HepG2 (cell line): ENCODE measurements around the gene NOC2L. TPM values are rescaled to one million over a fixed set of nuclear protein-coding genes. Genes with fewer than 3 reads are reported as not detected.
A peak's percentile ranks its signal among the peaks of the same experiment; 100 is the strongest.

ENCODE experiments used
- ATAC-seq: fragments of 200-7000 bp; cut with Tn5 transposase; 3 replicates; pipeline ENCODE4 v1.9.1; 2020; ENCODE audit warnings: mild to moderate bottlenecking, moderate library complexity
- BruUV-seq: library from RNA; stranded (reverse); fragments of 400-500 nt; replicated peaks from 2 replicates; lab custom pipeline; 2021; lab: Mats Ljungman, UMichigan
- CTCF ChIA-PET: fragments of 300-600 bp; formaldehyde crosslinking; extraction: SDS; loops from one replicate; lab custom pipeline; 2021; ENCODE audit warnings: low total read pairs, inconsistent platforms, low intra/inter-chr PET ratio; lab: Yijun Ruan, JAX
- POLR2A ChIA-PET: fragments of 350-600 bp; sonication (Branson Sonifier 250); formaldehyde crosslinking; loops from one replicate; lab custom pipeline; 2020; ENCODE audit warnings: antibody characterized with exemption, inconsistent platforms; lab: Yijun Ruan, JAX
- DNase-seq: peaks from one replicate; pipeline ENCODE4 v3.0.0-alpha.2; 2015; ENCODE audit warnings: low spot score
- FAIRE-seq: peaks from 3 replicates; lab custom pipeline; 2011; peaks lifted over from hg19 to GRCh38; lab: Jason Lieb, UNC
- H2AFZ ChIP-seq: one replicate; pipeline ENCODE4 v1.6.1; 2011; ENCODE audit warnings: low read length, inconsistent platforms
- H3K27ac ChIP-seq: fragments of 300-600 bp; 3 replicates; pipeline ENCODE4 v1.8.0; 2011; ENCODE audit warnings: mixed run types, mild to moderate bottlenecking, mixed read lengths, low read length, inconsistent platforms; ENCODE audit not compliant: insufficient read depth; ENCODE audit errors: extremely low read length
- H3K27me3 ChIP-seq, 2 experiments: fragments of 200-600 bp in 1 of 2; 2 replicates in 1 of 2; 3 replicates in 1 of 2; pipeline versions ENCODE4 v1.6.0 to v1.8.0; 2011; ENCODE audit warnings: low read length in 2 of 2, mild to moderate bottlenecking in 2 of 2, moderate library complexity in 2 of 2, inconsistent platforms in 1 of 2; ENCODE audit not compliant: insufficient read depth in 2 of 2, control insufficient read depth in 1 of 2
- H3K36me3 ChIP-seq, 2 experiments: fragments of 200-600 bp in 1 of 2; replicated peaks in 1 of 2; 2 replicates in 1 of 2; 3 replicates in 1 of 2; pipeline versions ENCODE4 v1.5.1 to v1.8.0; 2011; ENCODE audit warnings: low read length in 2 of 2, inconsistent platforms in 1 of 2; ENCODE audit not compliant: insufficient read depth in 2 of 2, control insufficient read depth in 1 of 2
- H3K4me1 ChIP-seq: 2 replicates; pipeline ENCODE4 v1.5.1; 2012; ENCODE audit warnings: low read length, inconsistent platforms; ENCODE audit not compliant: insufficient read depth
- H3K4me2 ChIP-seq: 2 replicates; pipeline ENCODE4 v1.6.0; 2011; ENCODE audit warnings: low read depth, low read length, inconsistent platforms
- H3K4me3 ChIP-seq, 3 experiments: fragments of 200-600 bp in 1 of 3; sonication (generic), shearing (Covaris generic) in 1 of 3; replicated peaks in 1 of 3; 2 replicates each; pipeline ENCODE4 v1.5.1; 2011 to 2016; ENCODE audit warnings: low read length in 3 of 3, inconsistent platforms in 2 of 3, low read depth in 2 of 3, mild to moderate bottlenecking in 2 of 3, control low read depth in 1 of 3, mixed read lengths in 1 of 3; ENCODE audit not compliant: insufficient read depth in 1 of 3
- H3K79me2 ChIP-seq: one replicate; pipeline ENCODE4 v1.6.1; 2011; ENCODE audit warnings: low read length, inconsistent platforms; ENCODE audit not compliant: insufficient read depth
- H3K9ac ChIP-seq: 2 replicates; pipeline ENCODE4 v1.6.0; 2011; ENCODE audit warnings: mild to moderate bottlenecking, low read depth, low read length, inconsistent platforms; ENCODE audit not compliant: insufficient read depth
- H3K9me3 ChIP-seq: 2 replicates; pipeline ENCODE4 v1.5.1; 2012; ENCODE audit warnings: mild to moderate bottlenecking, low read length
- H4K20me1 ChIP-seq: 2 replicates; pipeline ENCODE4 v1.6.0; 2011; ENCODE audit warnings: inconsistent platforms, mild to moderate bottlenecking, low read length, moderate library complexity; ENCODE audit not compliant: insufficient read depth
- ELF4 ChIP-seq: sonication (generic); formaldehyde crosslinking; IDR thresholded peaks from 2 replicates; pipeline ENCODE4 v1.5.0; 2020; ENCODE audit warnings: missing genetic modification reagents, mild to moderate bottlenecking, moderate library complexity, borderline replicate concordance
- FOXM1 ChIP-seq: sonication (generic); formaldehyde crosslinking; IDR thresholded peaks from 2 replicates; pipeline ENCODE4 v1.5.0; 2020; ENCODE audit warnings: missing genetic modification reagents
- HNRNPLL ChIP-seq: fragments of 200-400 bp; formaldehyde crosslinking; IDR thresholded peaks from 2 replicates; pipeline ENCODE4 v1.6.1; 2017; ENCODE audit warnings: mild to moderate bottlenecking, low read depth, low read length; ENCODE audit not compliant: poor library complexity, severe bottlenecking
- KLF11 ChIP-seq: IDR thresholded peaks from 2 replicates; pipeline ENCODE4 v1.6.1; 2016; ENCODE audit warnings: missing compliant biosample characterization
- ONECUT2 ChIP-seq: sonication (generic); formaldehyde crosslinking; IDR thresholded peaks from 2 replicates; pipeline ENCODE4 v1.4.0; 2020; ENCODE audit warnings: missing genetic modification reagents
- POLR2AphosphoS2 ChIP-seq: IDR thresholded peaks from 2 replicates; pipeline ENCODE4 v1.6.1; 2011; ENCODE audit warnings: low read depth, low read length, improper control_type of control experiment
- RXRB ChIP-seq: IDR thresholded peaks from 2 replicates; pipeline ENCODE4 v1.6.1; 2016; ENCODE audit warnings: borderline replicate concordance, missing genetic modification reagents, missing compliant biosample characterization
- SMAD1 ChIP-seq: sonication (generic); formaldehyde crosslinking; IDR thresholded peaks from 2 replicates; pipeline ENCODE4 v1.4.0; 2020; ENCODE audit warnings: missing genetic modification reagents, low read depth, mild to moderate bottlenecking, borderline replicate concordance
- TCF7L2 ChIP-seq: IDR thresholded peaks from 2 replicates; pipeline ENCODE4 v1.6.1; 2011; ENCODE audit warnings: mild to moderate bottlenecking, low read depth, low read length, moderate library complexity
- U2AF2 ChIP-seq: fragments of 200-400 bp; formaldehyde crosslinking; IDR thresholded peaks from 2 replicates; pipeline ENCODE4 v1.6.1; 2017; ENCODE audit warnings: low read depth, mild to moderate bottlenecking, low read length
- ZFY ChIP-seq: sonication (generic); formaldehyde crosslinking; IDR thresholded peaks from 2 replicates; pipeline ENCODE4 v1.4.0; 2020; ENCODE audit warnings: missing genetic modification reagents
- ZNF484 ChIP-seq: sonication (generic); formaldehyde crosslinking; IDR thresholded peaks from 2 replicates; pipeline ENCODE4 v1.5.1; 2020; ENCODE audit warnings: mild to moderate bottlenecking, low read depth, missing genetic modification reagents, borderline replicate concordance
- ZNF567 ChIP-seq: sonication (generic); formaldehyde crosslinking; IDR thresholded peaks from 2 replicates; pipeline ENCODE4 v1.8.1; 2023; ENCODE audit warnings: mild to moderate bottlenecking, missing genetic modification reagents, borderline replicate concordance
- WGBS: methylation state at CpG from one replicate; pipeline ENCODE4 v1.1.6; 2017; ENCODE audit warnings: low lambda C conversion rate; 5-methylcytosine and 5-hydroxymethylcytosine counted together
- in situ Hi-C: cut with HindIII; loops from 2 replicates; pipeline ENCODE4 v1.10.0; 2017; ENCODE audit warnings: low pct_unique_long_range_greater_than_20kb; ENCODE audit not compliant: extremely low pct_ligation_motif_present
- intact Hi-C: fragments of 100-400 bp; cut with micrococcal nuclease; formaldehyde crosslinking; loops from one replicate; pipeline ENCODE4 v1.10.0; 2022; ENCODE audit not compliant: unreplicated experiment
- polyA plus RNA-seq, 8 experiments: library from polyadenylated mRNA; depleted of rRNA in 3 of 8; stranded (reverse) in 7 of 8; unstranded in 1 of 8; fragments of >200 nt; fragmentation: Illumina TruSeq in 4 of 8; extraction: Trizol in 4 of 8; gene quantifications; 2 replicates each; pipeline versions ENCODE4 v1.2.1 to v1.2.3, GENCODE V29; 2011 to 2016; ENCODE audit warnings: low read depth in 4 of 8, missing spikeins in 1 of 8, mixed read lengths in 1 of 8; ENCODE audit not compliant: insufficient read depth in 1 of 8
- total RNA-seq, 5 experiments: library from RNA; depleted of rRNA; stranded (reverse); fragments of >200 nt; fragmentation: Illumina TruSeq; extraction: Trizol; gene quantifications; 2 replicates each; pipeline ENCODE4 v1.2.3, GENCODE V29; 2016; ENCODE audit warnings: low read depth in 1 of 5
- TF ChIP-seq, protein P1 (sequence below): IDR thresholded peaks from 2 replicates; pipeline ENCODE4 v1.6.1; 2012; ENCODE audit warnings: inconsistent platforms
- TF ChIP-seq, protein P2 (sequence below): sonication (generic); formaldehyde crosslinking; IDR thresholded peaks from 2 replicates; pipeline ENCODE4 v1.9.0; 2022; ENCODE audit warnings: low read depth, missing genetic modification reagents
- TF ChIP-seq, protein P3 (sequence below): sonication (generic); formaldehyde crosslinking; IDR thresholded peaks from 2 replicates; pipeline ENCODE4 v1.8.1; 2023; ENCODE audit warnings: mild to moderate bottlenecking, moderate library complexity, missing genetic modification reagents
- TF ChIP-seq, protein P4 (sequence below): sonication (generic); formaldehyde crosslinking; IDR thresholded peaks from 2 replicates; pipeline ENCODE4 v1.9.0; 2022; ENCODE audit warnings: missing genetic modification reagents, mild to moderate bottlenecking, borderline replicate concordance

NOC2L gene
- total and polyA plus RNA-seq, 2 of the 13 experiments (the other 11 are each of a cell fraction or from before 2014, with no cell fraction given), result 32.0 to 103 TPM

DNA sequence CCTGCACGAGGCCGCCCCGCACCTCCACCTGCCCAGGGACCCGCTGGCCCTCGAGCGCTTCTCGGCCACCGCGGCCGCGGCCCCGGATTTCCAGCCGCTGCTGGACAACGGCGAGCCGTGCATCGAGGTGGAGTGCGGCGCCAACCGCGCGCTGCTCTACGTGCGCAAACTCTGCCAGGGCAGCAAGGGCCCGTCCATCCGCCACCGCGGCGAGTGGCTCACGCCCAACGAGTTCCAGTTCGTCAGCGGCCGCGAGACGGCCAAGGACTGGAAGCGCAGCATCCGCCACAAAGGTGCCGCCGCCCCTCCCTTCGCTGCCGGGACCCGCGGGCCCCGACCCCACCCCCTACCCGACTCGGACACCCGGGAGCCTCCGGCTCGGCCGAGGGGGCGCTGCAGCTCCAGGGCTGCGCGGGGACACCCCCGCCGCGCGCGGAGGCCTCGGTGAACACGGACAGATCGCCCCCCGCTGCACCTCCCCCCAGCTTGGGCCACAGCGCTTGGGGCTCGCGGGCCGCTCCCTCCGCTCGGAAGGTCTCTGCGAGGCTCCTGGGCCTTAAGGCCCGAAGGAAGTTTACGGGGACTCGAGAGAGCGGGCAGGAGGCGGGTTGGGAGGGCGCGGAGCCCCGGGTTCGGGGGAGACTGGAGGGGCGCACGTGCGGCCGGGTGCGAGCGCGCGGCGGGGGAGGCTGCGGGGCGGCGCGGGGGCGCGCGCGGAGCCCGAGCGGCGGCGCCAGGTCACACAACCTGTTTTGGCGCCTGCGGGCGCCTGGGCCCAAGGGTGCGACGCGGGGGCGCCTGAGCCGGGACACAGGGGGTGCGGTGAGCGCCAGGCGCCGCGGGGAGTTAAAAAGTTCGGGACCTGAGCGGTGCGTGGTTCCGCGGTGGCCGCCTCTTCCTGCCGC, 34.1 kb downstream of the NOC2L start:
- Histone ChIP-seq H3K27ac (no peak overlapping the region), H3K4me2 (peak overlapping the region; percentile 60), H3K27me3 (peaks cover 45 to 85% of the 10 kb centered on the region in 2 experiments), H3K4me1 (peaks cover 25% of the 10 kb centered on the region), H3K79me2 (no peaks in the 10 kb centered on the region), H3K4me3 (peak overlapping the region; percentile 26 to 62 (median 36); a peak in 4 of 6 replicates), H2AFZ (no peak overlapping the region), H4K20me1 (peaks cover 8% of the 10 kb centered on the region; the same call in 1 of the 2 replicates), H3K36me3 (no peaks in the 10 kb centered on the region), H3K9ac (no peak overlapping the region), H3K9me3 (no peaks in the 10 kb centered on the region)
- ChIA-PET CTCF (no interaction called here), POLR2A (no interaction called here)
- no TSS peak for BruUV-seq
- in situ Hi-C loops, result no loop called here
- 0% methylated on average over 1 of the region's 120 CpGs for WGBS
- DNase-seq, result no peak
- no peak for FAIRE-seq
- ATAC-seq, result no peak
- intact Hi-C loops, result no loop called here
- TF ChIP-seq ONECUT2, result no peak
- TF ChIP-seq, protein P1, sequence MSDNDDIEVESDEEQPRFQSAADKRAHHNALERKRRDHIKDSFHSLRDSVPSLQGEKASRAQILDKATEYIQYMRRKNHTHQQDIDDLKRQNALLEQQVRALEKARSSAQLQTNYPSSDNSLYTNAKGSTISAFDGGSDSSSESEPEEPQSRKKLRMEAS, result peak; percentile 38; the same call in 1 of the 2 replicates
- no peak for TF ChIP-seq FOXM1 (CRISPR knock-in tag)
- TF ChIP-seq ZNF567, result no peak
- TF ChIP-seq ELF4, result no peak
- TF ChIP-seq, protein P2, sequence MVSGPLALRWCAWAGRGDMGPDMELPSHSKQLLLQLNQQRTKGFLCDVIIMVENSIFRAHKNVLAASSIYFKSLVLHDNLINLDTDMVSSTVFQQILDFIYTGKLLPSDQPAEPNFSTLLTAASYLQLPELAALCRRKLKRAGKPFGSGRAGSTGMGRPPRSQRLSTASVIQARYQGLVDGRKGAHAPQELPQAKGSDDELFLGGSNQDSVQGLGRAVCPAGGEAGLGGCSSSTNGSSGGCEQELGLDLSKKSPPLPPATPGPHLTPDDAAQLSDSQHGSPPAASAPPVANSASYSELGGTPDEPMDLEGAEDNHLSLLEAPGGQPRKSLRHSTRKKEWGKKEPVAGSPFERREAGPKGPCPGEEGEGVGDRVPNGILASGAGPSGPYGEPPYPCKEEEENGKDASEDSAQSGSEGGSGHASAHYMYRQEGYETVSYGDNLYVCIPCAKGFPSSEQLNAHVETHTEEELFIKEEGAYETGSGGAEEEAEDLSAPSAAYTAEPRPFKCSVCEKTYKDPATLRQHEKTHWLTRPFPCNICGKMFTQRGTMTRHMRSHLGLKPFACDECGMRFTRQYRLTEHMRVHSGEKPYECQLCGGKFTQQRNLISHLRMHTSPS (CRISPR knock-in tag), result no peak
- TF ChIP-seq POLR2AphosphoS2, result no peak
- TF ChIP-seq TCF7L2, result no peak
- no peak for TF ChIP-seq RXRB (CRISPR knock-in tag)
- no peak for TF ChIP-seq ZNF484 (CRISPR knock-in tag)
- no peak for TF ChIP-seq U2AF2
- TF ChIP-seq KLF11 (CRISPR knock-in tag), result no peak
- TF ChIP-seq, protein P3, sequence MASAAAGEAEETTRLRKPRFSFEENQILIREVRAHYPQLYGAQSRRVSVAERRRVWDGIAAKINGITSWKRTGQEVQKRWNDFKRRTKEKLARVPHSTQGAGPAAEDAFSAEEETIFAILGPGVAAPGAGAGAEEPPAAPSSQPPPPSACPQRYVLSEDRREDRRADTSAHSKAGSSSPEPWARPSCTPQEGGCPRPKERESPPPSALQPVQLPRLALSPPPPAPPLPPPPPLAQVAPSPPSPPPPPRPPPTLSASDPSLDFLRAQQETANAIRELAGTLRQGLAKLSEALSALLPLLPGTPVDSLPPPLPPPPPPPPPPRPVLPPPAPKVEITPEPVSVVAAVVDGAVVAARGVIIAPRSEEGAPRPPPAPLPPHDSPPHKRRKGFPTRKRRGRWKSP (CRISPR knock-in tag), result peak; percentile 55; the same call in 1 of the 2 replicates
- TF ChIP-seq SMAD1 (CRISPR knock-in tag), result no peak
- 0 out of 2 replicates have a peak, but pooled peaks have one; percentile 6 for TF ChIP-seq ZFY (CRISPR knock-in tag)
- peak; percentile 95 for TF ChIP-seq HNRNPLL
- TF ChIP-seq, protein P4, sequence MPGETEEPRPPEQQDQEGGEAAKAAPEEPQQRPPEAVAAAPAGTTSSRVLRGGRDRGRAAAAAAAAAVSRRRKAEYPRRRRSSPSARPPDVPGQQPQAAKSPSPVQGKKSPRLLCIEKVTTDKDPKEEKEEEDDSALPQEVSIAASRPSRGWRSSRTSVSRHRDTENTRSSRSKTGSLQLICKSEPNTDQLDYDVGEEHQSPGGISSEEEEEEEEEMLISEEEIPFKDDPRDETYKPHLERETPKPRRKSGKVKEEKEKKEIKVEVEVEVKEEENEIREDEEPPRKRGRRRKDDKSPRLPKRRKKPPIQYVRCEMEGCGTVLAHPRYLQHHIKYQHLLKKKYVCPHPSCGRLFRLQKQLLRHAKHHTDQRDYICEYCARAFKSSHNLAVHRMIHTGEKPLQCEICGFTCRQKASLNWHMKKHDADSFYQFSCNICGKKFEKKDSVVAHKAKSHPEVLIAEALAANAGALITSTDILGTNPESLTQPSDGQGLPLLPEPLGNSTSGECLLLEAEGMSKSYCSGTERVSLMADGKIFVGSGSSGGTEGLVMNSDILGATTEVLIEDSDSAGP (CRISPR knock-in tag), result peak; percentile 11; the same call in 1 of the 2 replicates
